Endothelial cell (in vitro differentiated cells): ENCODE measurements around the gene CPA5. TPM values are rescaled to one million over a fixed set of nuclear protein-coding genes. Genes with fewer than 3 reads are reported as not detected.

Experiments used
- DNase-seq: peaks from one replicate; pipeline ENCODE4 v3.0.0; 2021; ENCODE audit warnings: low spot score
- H3K27ac Mint-ChIP-seq: one replicate; pipeline ENCODE4 v1.8.0; 2021; ENCODE audit warnings: mixed read lengths, inconsistent platforms; ENCODE audit not compliant: unreplicated experiment
- H3K27me3 Mint-ChIP-seq: one replicate; pipeline ENCODE4 v1.8.0; 2021; ENCODE audit warnings: mild to moderate bottlenecking, moderate library complexity, mixed read lengths, inconsistent platforms; ENCODE audit not compliant: unreplicated experiment
- H3K36me3 Mint-ChIP-seq: one replicate; pipeline ENCODE4 v1.8.0; 2021; ENCODE audit warnings: mild to moderate bottlenecking, low read depth, mixed read lengths, inconsistent platforms; ENCODE audit not compliant: unreplicated experiment
- H3K4me1 Mint-ChIP-seq: one replicate; pipeline ENCODE4 v1.8.0; 2021; ENCODE audit warnings: mild to moderate bottlenecking, mixed read lengths, inconsistent platforms; ENCODE audit not compliant: unreplicated experiment
- H3K4me3 Mint-ChIP-seq: one replicate; pipeline ENCODE4 v1.8.0; 2021; ENCODE audit warnings: mild to moderate bottlenecking, mixed read lengths, inconsistent platforms; ENCODE audit not compliant: unreplicated experiment
- H3K9me3 Mint-ChIP-seq: one replicate; pipeline ENCODE4 v1.8.0; 2021; ENCODE audit warnings: mixed read lengths, inconsistent platforms; ENCODE audit not compliant: unreplicated experiment
- CTCF ChIP-seq: fragments of 200-600 bp; sonication (generic); IDR thresholded peaks from one replicate; pipeline ENCODE4 v1.5.0; 2021; ENCODE audit warnings: antibody characterized with exemption; ENCODE audit not compliant: unreplicated experiment
- total RNA-seq: library from RNA; stranded (reverse); fragmentation: NEBNext Ultra II Directional; extraction: Animal tissue kit (Norgen Biotek cat#: 25700); gene quantifications from one replicate; pipeline ENCODE4 v1.2.1, GENCODE V29; 2021; ENCODE audit not compliant: unreplicated experiment

CPA5 gene
- total RNA-seq, 1 donor from 2014 or later, result not detected

DNA sequence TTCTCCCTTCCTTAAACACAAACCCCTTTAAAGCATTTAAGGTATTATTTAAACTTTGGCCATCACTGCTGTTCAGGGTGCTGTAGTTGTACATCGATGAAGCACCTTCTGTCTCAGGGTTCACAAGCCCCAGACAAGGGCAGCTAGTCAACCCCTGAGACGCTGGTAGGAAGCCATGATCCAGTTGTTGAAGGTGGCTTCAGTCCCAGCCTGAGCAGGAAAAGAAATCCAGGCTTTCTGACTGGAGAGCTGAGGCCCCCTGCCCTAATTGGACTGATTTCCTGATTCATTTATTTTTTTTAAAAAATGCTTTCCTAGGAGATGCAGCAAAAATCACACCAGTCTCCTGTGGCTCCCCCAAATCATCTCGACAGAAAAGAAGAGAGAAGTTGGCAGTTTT, 51.5 kb downstream of the CPA5 start:
- Mint-ChIP-seq H3K27me3 (peaks cover 4% of the 10 kb centered on the region), H3K4me1 (peaks cover 58% of the 10 kb centered on the region), H3K4me3 (no peak overlapping the region), H3K36me3 (no peaks in the 10 kb centered on the region), H3K27ac (peak overlapping the region; percentile 82), H3K9me3 (no peaks in the 10 kb centered on the region)
- DNase-seq, result no peak
- TF ChIP-seq CTCF, result no peak

DNA sequence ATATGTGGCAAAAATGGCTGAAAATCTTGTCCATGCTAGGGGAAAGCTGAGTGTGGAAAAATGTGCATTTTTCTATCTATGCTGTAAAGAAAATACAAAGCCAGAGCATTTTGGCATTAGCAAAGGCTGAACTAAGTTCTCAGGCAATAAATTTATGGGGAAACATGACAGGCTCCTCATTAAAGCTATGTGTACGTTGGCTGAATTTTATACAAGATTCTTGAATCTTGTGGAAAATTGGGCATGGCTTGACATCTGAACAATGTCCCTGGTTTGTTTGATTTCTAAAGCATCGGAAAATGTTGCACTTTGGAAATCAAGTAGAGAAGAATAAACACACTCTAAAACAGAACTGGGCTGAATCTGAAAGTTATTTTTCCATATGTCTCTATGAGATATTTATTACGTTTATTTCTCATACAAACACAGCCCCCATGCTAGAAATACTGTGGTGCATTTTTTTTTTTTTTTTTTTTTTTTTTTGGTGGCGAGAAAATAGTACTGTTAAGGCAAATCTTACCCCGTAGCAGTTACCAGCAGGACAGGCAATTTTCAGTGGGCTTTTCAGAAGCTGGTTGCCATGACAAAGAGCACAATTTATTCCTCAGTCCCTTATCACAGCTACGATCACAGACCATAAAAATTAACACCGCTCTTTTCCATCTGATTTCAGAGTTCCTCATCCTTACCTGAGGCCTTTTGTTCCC, 52.6 kb downstream of the CPA5 start:
- DNase-seq, result no peak
- peaks cover 4% of the 10 kb centered on the region for H3K27me3 Mint-ChIP-seq
- H3K4me1 Mint-ChIP-seq, result peaks cover 57% of the 10 kb centered on the region
- H3K9me3 Mint-ChIP-seq, result no peaks in the 10 kb centered on the region
- H3K36me3 Mint-ChIP-seq, result no peaks in the 10 kb centered on the region
- no peak overlapping the region for H3K27ac Mint-ChIP-seq
- no peak overlapping the region for H3K4me3 Mint-ChIP-seq
- no peak for TF ChIP-seq CTCF

DNA sequence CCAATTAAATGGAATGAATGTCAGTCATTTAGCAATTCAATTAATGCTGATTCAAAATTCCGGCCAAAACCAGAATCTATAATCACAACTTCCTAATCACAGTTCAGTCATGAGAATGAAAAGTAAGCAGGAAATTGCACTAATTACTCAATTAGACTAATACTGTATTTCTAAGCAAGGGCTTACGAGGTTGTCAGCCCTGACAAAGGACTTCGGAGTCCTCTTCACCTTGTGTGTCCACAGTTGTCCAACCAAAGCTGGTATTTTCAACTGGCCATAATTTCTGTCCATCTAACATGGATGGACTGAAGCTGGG, 53.1 kb downstream of the CPA5 start:
- no peak for TF ChIP-seq CTCF
- H3K9me3 Mint-ChIP-seq, result no peaks in the 10 kb centered on the region
- H3K27ac Mint-ChIP-seq, result no peak overlapping the region
- DNase-seq, result no peak
- peaks cover 54% of the 10 kb centered on the region for H3K4me1 Mint-ChIP-seq
- peaks cover 2% of the 10 kb centered on the region for H3K36me3 Mint-ChIP-seq
- peaks cover 4% of the 10 kb centered on the region for H3K27me3 Mint-ChIP-seq
- no peak overlapping the region for H3K4me3 Mint-ChIP-seq

DNA sequence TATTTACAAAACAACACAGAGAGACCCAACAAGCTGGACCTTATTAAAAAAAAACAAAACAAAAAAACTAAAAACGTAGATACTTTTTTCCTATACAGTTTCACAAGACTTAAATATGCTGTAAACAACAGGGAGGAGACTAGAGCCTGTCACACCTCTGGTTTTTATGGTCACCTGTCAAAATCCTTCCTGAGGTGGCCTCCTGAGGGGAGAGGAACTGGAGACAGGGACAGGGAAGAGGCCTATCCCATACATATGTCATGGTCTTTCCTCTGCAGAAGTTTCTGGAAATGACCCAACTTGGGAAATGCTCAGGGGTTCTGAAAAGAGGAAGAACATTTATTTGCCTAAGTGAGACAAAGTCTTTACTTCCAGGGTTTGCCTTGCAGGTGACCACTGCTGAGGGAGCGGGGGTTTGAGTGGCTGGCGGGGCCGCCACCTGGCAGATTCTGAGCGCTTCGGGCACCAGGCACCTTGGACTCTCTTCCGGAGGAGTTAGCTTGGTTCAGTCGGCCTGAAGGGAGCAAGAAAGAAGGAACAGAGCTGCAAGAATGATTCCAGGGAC, 54.0 kb downstream of the CPA5 start:
- H3K4me1 Mint-ChIP-seq, result peaks cover 45% of the 10 kb centered on the region
- H3K9me3 Mint-ChIP-seq, result no peaks in the 10 kb centered on the region
- peaks cover 5% of the 10 kb centered on the region for H3K36me3 Mint-ChIP-seq
- no peak for DNase-seq
- peaks cover 4% of the 10 kb centered on the region for H3K27me3 Mint-ChIP-seq
- no peak overlapping the region for H3K27ac Mint-ChIP-seq
- no peak for TF ChIP-seq CTCF
- no peak overlapping the region for H3K4me3 Mint-ChIP-seq

- Mint-ChIP-seq H3K4me3 (no peak overlapping the region), H3K27me3 (peaks cover 2% of the 10 kb centered on the region), H3K9me3 (no peaks in the 10 kb centered on the region), H3K36me3 (peaks cover 5% of the 10 kb centered on the region), H3K27ac (no peak overlapping the region), H3K4me1 (peaks cover 31% of the 10 kb centered on the region)
- TF ChIP-seq CTCF, result no peak
- DNase-seq, result no peak
These were observed 55.5 kb downstream of the CPA5 start for GRCh38 chr7:130400120-130400572.
